GM18502 (cell line): ENCODE results near the gene TMEM151A.
"Not testable (repeated sequence)": the region's sequence is repeated elsewhere in the genome, so short reads cannot be mapped to it uniquely, and the experiment has no call there.

ENCODE experiments used
- ATAC-seq: cut with Tn5 transposase; IDR thresholded peaks from one replicate; pipeline ENCODE4 v1.9.1; 2021; ENCODE audit warnings: mild to moderate bottlenecking; ENCODE audit not compliant: unreplicated experiment, poor library complexity

TMEM151A gene

GRCh38 chr11:66267039-66267378, 24.7 kb upstream of the TMEM151A start:
- no peak for ATAC-seq

- ATAC-seq, result peak; percentile 44
Measured at GRCh38 chr11:66267379-66268243, 24.1 kb upstream of the TMEM151A start.

GRCh38 chr11:66268244-66268951, 23.3 kb upstream of the TMEM151A start, which contains the start of gene RAB1B:
TSS of gene RAB1B (plus strand) at chr11:66268639. CDS start at chr11:66268680, 41 bp downstream.
- peak; percentile 79 for ATAC-seq

DNA sequence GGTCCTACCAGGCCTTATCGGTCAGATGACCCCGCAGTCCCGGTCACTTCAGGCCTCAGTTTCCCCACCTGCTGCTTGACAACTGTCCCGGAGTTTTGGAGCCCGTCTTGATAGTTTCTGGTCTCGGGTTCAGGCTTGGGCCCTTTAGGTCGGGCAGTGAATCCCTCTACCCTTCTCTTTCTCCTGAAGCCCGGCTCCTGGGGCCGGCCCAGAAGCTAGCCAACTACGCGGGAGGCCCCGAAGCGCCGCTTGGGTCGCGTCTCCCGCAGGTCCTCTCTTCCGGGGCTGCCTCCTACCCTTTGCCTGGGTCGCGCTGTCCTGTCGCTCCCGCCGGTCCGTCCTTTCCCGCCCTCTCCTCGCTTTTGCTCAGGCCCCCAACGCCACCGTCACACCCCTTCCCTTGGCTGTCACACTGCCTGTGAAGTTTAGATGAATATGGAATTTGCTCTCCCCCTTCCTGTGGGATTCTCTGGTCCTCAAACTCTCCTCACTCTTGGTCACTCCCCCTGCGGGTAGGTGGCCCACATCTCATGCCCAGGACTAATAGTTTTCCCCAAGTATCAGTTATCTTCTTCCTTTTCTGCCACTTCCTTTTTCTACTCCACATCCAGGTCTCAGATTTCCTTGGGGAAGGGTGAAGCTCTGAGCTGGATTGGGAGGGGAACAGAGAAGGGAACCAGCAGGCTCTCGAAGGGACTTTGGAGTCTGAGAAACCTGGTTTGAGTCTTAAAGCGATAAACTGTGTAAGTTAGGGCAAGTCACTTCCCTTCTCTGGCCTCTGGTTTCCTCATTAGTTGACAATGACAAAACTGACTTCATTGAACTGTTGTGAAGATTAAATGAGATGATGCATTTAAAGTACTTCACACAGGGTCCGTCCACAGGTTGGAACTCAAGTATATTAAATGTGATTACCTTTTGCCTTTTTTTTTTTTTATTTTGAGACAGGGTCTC, 22.5 kb upstream of the TMEM151A start:
- no peak for ATAC-seq

DNA sequence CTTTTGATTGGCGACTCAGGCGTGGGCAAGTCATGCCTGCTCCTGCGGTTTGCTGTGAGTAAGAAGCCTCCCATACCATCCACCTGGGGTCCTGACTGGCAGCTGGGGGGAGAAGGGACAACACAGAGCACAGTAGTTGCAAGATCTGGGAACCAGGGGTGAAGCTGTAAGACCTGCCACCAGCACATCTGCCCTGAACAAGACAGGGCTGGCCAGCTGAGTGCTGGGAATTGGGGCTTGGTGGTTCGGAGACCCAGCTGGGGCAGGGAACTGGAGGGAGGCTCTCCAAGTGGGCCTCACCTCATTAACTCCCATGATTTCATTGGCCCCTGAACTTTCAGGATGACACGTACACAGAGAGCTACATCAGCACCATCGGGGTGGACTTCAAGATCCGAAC, 19.9 kb upstream of the TMEM151A start:
- ATAC-seq, result no peak

DNA sequence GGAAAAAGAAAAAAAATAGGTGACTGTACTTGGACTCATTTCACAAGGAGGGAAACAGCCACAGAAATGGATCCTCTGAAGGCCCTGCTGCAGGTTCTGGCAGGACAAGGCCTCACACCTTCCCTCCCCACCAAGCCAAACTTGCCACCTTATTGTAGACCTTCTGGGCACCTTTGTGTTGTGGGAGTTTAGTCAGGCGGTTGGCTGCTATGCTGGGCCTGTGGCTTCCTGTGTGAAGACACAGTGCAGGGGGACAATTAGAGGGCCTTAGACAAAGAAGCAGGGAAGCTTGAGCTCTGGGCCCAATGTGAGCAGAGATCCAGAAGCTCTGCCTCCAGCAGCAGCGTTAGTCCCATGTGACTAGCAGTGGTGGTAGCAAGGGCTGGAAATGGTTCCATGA, 19.1 kb upstream of the TMEM151A start:
- ATAC-seq, result no peak

DNA sequence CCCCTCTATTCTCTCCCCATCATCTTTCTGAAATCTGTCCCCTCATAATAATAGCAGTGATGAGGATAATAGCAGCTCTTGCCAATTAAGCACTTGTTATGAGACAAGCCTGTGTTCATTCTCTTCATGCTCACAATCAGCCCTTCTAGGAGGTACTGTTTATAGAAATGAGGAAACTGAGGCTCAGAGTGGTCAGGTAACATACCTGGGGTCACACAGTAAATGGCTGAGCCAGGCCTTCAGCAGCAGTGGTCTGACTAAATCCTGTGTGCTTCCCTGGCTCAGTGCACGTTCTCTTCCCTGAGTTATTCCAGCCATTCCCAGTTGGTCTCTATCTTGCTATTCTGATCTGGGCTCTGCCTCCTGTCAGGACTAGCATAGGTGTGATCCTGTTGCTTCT, 17.5 kb upstream of the TMEM151A start:
- no peak for ATAC-seq

- ATAC-seq, result no peak
Measured at GRCh38 chr11:66275396-66275795, 16.3 kb upstream of the TMEM151A start.

DNA sequence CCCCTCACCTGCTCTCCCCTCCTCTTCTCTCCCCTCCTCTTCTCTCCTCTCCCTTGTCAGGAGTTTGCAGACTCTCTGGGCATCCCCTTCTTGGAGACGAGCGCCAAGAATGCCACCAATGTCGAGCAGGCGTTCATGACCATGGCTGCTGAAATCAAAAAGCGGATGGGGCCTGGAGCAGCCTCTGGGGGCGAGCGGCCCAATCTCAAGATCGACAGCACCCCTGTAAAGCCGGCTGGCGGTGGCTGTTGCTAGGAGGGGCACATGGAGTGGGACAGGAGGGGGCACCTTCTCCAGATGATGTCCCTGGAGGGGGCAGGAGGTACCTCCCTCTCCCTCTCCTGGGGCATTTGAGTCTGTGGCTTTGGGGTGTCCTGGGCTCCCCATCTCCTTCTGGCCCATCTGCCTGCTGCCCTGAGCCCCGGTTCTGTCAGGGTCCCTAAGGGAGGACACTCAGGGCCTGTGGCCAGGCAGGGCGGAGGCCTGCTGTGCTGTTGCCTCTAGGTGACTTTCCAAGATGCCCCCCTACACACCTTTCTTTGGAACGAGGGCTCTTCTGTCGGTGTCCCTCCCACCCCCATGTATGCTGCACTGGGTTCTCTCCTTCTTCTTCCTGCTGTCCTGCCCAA, 15.6 kb upstream of the TMEM151A start:
- no peak for ATAC-seq

DNA sequence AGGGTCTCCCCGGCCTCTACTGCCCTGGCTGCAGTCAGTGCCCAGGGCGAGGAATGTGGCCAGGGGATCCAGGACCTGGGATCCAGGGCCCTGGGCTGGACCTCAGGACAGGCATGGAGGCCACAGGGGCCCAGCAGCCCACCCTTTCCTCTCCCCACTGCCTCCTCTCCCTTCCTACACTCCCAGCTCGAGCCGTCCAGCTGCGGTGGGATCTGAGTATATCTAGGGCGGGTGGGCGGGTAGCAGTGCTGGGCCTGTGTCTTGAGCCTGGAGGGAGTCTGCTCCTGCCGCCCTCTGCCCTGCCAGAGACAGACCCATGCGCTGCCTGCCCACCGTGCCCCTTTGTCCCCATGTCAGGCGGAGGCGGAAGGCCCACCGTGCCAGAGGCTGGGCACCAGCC, 15.1 kb upstream of the TMEM151A start:
- ATAC-seq, result not testable (repeated sequence)

DNA sequence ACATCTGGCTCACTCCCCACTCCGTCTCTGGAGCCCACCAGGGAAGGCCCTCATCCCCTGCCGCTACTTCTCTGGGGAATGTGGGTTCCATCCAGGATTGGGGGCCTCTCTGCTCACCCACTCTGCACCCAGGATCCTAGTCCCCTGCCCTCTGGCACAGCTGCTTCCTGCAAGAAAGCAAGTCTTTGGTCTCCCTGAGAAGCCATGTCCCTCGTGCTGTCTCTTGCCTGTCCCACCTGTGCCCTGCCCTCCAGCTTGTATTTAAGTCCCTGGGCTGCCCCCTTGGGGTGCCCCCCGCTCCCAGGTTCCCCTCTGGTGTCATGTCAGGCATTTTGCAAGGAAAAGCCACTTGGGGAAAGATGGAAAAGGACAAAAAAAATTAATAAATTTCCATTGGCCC, 14.6 kb upstream of the TMEM151A start:
- ATAC-seq, result not testable (repeated sequence)

- ATAC-seq, result no peak
Measured at GRCh38 chr11:66277471-66278362, 14.0 kb upstream of the TMEM151A start, which contains the start of gene CNIH2. TSS of gene CNIH2 (plus strand) at chr11:66278175. CDS start at chr11:66278457, 282 bp downstream.

DNA sequence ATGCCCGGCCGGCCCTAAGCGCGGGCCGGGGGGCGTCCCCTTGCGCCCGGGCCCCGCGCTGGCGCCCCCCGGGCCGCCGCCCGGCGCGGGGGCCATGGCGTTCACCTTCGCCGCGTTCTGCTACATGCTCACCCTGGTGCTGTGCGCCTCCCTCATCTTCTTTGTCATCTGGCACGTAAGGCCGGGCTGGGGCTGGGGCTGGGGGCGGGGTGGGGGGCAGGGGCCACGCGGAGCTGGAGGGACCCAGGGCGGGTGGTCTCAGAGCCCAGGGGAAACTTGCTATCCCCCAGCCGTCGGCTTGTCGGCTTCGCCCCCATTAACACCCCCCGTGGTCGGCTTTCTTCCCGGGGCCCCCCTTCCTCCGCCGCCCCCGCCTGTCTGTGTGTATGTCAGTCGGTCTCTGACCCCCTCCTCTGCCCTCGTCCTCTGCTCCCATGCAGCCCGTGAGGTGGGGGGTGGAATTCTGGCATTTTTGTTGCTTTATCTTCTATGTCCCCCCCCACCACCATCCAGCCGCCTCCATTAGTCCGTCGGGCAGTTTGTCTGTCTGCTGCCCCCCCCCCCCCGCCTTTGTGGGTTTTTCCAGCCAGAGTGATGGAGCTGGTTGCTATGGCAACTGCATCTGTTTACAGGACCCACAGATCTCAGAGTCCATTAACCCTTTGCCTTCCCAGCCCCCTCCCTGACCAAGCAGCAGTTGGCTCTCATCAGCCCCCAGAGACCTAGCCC, 13.2 kb upstream of the TMEM151A start:
- ATAC-seq, result no peak

DNA sequence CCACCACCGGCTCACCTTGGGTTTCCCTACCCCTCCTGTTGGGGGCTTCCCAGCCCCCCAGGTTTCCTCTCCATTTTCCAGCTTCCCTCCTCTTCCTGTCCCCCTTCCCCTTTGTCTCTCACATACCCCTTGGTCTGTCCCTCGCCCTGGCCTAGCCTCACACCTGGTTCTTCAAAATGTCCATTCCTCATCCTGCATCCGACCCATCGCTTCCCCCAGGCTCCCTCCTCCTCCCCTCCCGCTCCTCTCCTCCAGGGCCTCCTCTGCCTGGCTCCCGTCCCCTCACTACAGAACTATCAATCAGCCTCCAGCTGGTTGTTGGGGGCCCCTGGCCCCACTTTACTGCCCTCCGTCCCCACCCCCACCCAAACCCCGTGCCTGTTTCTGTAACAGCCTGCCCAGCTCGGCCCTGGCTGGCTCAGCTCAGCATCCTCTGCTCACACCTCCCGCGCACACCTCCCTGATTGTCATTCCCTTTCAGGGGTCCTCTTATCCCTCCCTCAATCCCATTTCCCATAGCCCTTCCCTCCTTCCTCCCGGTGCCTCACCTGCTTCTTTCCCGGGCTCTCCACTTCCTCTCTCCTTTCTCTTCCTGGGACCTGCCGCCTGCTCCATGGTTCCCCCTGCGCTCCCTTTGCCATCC, 12.5 kb upstream of the TMEM151A start:
- no peak for ATAC-seq

GRCh38 chr11:66280428-66280827, 11.3 kb upstream of the TMEM151A start:
- ATAC-seq, result no peak

GRCh38 chr11:66281001-66281400, 10.7 kb upstream of the TMEM151A start:
- no peak for ATAC-seq

DNA sequence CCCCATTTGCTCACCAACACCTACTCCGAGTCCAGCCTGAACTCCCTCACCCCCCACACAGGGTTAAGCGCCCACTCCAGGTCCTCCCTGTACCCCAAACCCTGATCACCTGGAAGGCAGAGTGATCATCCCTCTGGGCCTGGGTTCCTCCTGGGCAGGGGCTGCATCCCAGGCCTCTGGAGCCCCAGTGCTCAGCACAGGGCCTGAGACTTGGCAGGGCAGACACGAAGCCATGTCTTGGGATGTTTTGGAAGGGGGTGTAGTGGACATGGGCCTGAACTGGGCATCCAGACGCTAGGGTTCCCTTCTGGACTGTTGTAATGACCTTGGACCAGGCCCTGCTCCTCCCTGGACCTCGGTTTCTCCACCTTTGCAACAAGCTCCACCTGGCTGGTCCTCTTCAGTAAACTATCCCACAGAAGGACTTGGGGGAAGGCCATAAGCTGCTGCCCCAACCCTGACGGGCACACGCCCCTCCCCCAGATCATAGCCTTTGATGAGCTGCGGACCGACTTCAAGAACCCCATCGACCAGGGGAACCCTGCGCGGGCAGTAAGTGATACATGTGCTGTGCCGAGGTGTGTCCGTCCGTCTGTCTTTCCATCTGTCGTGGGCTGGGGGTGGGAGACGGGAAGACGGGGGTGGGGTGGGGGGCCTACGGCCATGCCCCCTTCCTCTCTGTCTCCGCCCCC, 9.8 kb upstream of the TMEM151A start:
- ATAC-seq, result no peak
